CD14-positive monocyte (primary cell): ENCODE results near the gene CNTLN. TPM values are rescaled to one million over a fixed set of nuclear protein-coding genes. Genes with fewer than 3 reads are reported as not detected.
"Not testable (repeated sequence)": the region's sequence is repeated elsewhere in the genome, so short reads cannot be mapped to it uniquely, and the experiment has no call there.

ENCODE experiments used
- DNase-seq, 3 donors: peaks; one replicate each; pipeline ENCODE4 v3.0.0-alpha.2; 2011 to 2022
- H2AFZ ChIP-seq: 2 replicates; pipeline ENCODE4 v1.6.0; 2012; ENCODE audit warnings: mild to moderate bottlenecking, low read depth, low read length, inconsistent platforms; ENCODE audit not compliant: insufficient read depth, poor library complexity, severe bottlenecking
- H3K27ac ChIP-seq, 2 donors: 1 replicate in 1 of 2; 2 replicates in 1 of 2; pipeline ENCODE4 v1.5.1; 2012 to 2013; ENCODE audit warnings: low read length in 2 of 2, control low read depth in 1 of 2, inconsistent platforms in 1 of 2, low read depth in 1 of 2, mild to moderate bottlenecking in 1 of 2
- H3K27me3 ChIP-seq, 2 donors: one replicate each; pipeline versions ENCODE4 v1.6.0 to v1.6.1; 2011 to 2013; ENCODE audit warnings: low read length in 2 of 2; ENCODE audit not compliant: control insufficient read depth in 2 of 2, insufficient read depth in 2 of 2
- H3K36me3 ChIP-seq, 2 donors: replicated peaks in 1 of 2; 1 replicate in 1 of 2; 2 replicates in 1 of 2; pipeline versions ENCODE4 v1.5.1 to v1.6.1; 2012 to 2013; ENCODE audit warnings: low read length in 2 of 2, control low read depth in 1 of 2, inconsistent platforms in 1 of 2, mild to moderate bottlenecking in 1 of 2; ENCODE audit not compliant: insufficient read depth in 2 of 2, control insufficient read depth in 1 of 2
- H3K4me1 ChIP-seq, 2 donors: 1 replicate in 1 of 2; 2 replicates in 1 of 2; pipeline versions ENCODE4 v1.5.1 to v1.6.1; 2012 to 2013; ENCODE audit warnings: low read length in 2 of 2, control low read depth in 1 of 2, inconsistent platforms in 1 of 2, mild to moderate bottlenecking in 1 of 2, moderate library complexity in 1 of 2; ENCODE audit not compliant: insufficient read depth in 2 of 2, control insufficient read depth in 1 of 2
- H3K4me2 ChIP-seq: replicated peaks from 2 replicates; pipeline ENCODE3; 2012; ENCODE audit warnings: low read length, moderate library complexity, mild to moderate bottlenecking; ENCODE audit not compliant: poor library complexity, severe bottlenecking; ENCODE audit errors: extremely low read depth
- H3K4me3 ChIP-seq, 3 experiments: fragments of 200-600 bp in 1 of 3; sonication (generic) in 1 of 3; replicated peaks in 1 of 3; 1 replicate in 2 of 3; 2 replicates in 1 of 3; pipeline ENCODE4 v1.5.1; 2011 to 2013; ENCODE audit warnings: low read length in 3 of 3, mild to moderate bottlenecking in 3 of 3, control low read depth in 2 of 3, low read depth in 2 of 3, inconsistent platforms in 1 of 3, moderate library complexity in 1 of 3
- H3K79me2 ChIP-seq: 2 replicates; pipeline ENCODE4 v1.6.0; 2012; ENCODE audit warnings: mild to moderate bottlenecking, control low read depth, inconsistent platforms, low read length, moderate library complexity; ENCODE audit not compliant: insufficient read depth
- H3K9ac ChIP-seq: 2 replicates; pipeline ENCODE4 v1.6.0; 2017; ENCODE audit warnings: low read length, mild to moderate bottlenecking; ENCODE audit not compliant: insufficient read depth, poor library complexity, severe bottlenecking
- H3K9me3 ChIP-seq, 2 donors: replicated peaks in 1 of 2; 1 replicate in 1 of 2; 2 replicates in 1 of 2; pipeline versions ENCODE4 v1.5.1 to v1.6.1; 2012 to 2013; ENCODE audit warnings: low read length in 2 of 2, control low read depth in 1 of 2; ENCODE audit not compliant: control insufficient read depth in 1 of 2, insufficient read depth in 1 of 2
- H4K20me1 ChIP-seq: 2 replicates; pipeline ENCODE4 v1.6.0; 2012; ENCODE audit warnings: mild to moderate bottlenecking, low read length, control low read depth, moderate library complexity; ENCODE audit not compliant: insufficient read depth
- H3K27ac Mint-ChIP-seq, 7 donors: one replicate each; pipeline ENCODE4 v1.8.0; 2020; ENCODE audit warnings: mild to moderate bottlenecking in 7 of 7, mixed read lengths in 7 of 7, moderate library complexity in 6 of 7, inconsistent platforms in 2 of 7
- H3K27me3 Mint-ChIP-seq, 3 donors: one replicate each; pipeline ENCODE4 v1.8.0; 2021 to 2022; ENCODE audit warnings: low read depth in 3 of 3, mild to moderate bottlenecking in 3 of 3, mixed read lengths in 3 of 3, moderate library complexity in 3 of 3, inconsistent platforms in 1 of 3
- H3K36me3 Mint-ChIP-seq, 2 donors: one replicate each; pipeline ENCODE4 v1.8.0; 2020; ENCODE audit warnings: mixed read lengths in 2 of 2, inconsistent platforms in 1 of 2, mild to moderate bottlenecking in 1 of 2
- H3K4me1 Mint-ChIP-seq: one replicate; pipeline ENCODE4 v1.8.0; 2020; ENCODE audit warnings: mild to moderate bottlenecking, mixed read lengths
- H3K4me3 Mint-ChIP-seq, 2 donors: one replicate each; pipeline ENCODE4 v1.8.0; 2020; ENCODE audit warnings: mild to moderate bottlenecking in 2 of 2, mixed read lengths in 2 of 2, moderate library complexity in 1 of 2
- H3K9me3 Mint-ChIP-seq, 7 donors: one replicate each; pipeline ENCODE4 v1.8.0; 2020 to 2022; ENCODE audit warnings: mixed read lengths in 7 of 7, mild to moderate bottlenecking in 6 of 7, moderate library complexity in 6 of 7, inconsistent platforms in 2 of 7
- CTCF ChIP-seq: fragments of 200-600 bp; IDR thresholded peaks from one replicate; pipeline ENCODE4 v1.8.0; 2022; ENCODE audit warnings: antibody characterized with exemption, mild to moderate bottlenecking
- WGBS: methylation state at CpG from one replicate; pipeline ENCODE4 v1.1.5; 2013; ENCODE audit warnings: missing lambda C conversion rate; ENCODE audit not compliant: insufficient coverage; 5-methylcytosine and 5-hydroxymethylcytosine counted together
- intact Hi-C, 2 donors: fragments of 100-400 bp; cut with micrococcal nuclease; formaldehyde crosslinking; loops; one replicate each; pipeline versions ENCODE4 v1.15.0 to v1.15.1; 2023
- polyA plus RNA-seq, 3 donors: library from polyadenylated mRNA; depleted of rRNA in 1 of 3; unstranded in 2 of 3; stranded (reverse) in 1 of 3; fragments of 300-500 nt in 2 of 3; fragments of >200 nt in 1 of 3; fragmentation: Illumina TruSeq in 2 of 3; gene quantifications; 1 replicate in 2 of 3; 2 replicates in 1 of 3; pipeline ENCODE4 v1.2.3, GENCODE V29; 2012 to 2021

CNTLN gene
- polyA plus RNA-seq, 3 donors = 2.2 to 5.6 (median 4.0) TPM

DNA sequence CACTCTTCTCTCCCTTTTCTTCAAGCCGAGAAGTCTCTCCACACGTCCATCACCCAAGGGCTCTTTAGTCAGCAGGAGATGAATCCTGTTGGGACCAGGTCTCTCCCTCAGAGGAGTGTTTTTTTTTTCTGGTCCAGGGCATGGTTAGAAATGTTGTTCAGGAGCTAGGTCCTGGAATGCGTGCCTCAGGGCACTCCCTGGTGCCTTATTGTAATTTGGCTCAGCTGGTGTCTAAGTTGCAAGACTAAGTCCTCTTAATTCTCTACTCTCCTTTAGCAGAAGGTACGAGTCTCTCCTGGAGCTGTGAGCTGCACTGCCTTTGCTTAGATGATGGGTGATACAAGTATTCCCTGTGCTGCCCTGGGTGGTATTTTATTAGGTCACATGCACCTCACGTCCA is 111.9 kb downstream of the CNTLN start:
- Mint-ChIP-seq H3K4me3 (no peak overlapping the region), H3K27ac (no peak overlapping the region), H3K4me1 (no peaks in the 10 kb centered on the region), H3K9me3 (peaks cover 32 to 51% (median 40%) of the 10 kb centered on the region in 7 donors), H3K27me3 (no peaks in the 10 kb centered on the region), H3K36me3 (peaks cover 55 to 72% of the 10 kb centered on the region in 2 donors)
- H3K36me3 ChIP-seq = peaks cover 0 to 41% of the 10 kb centered on the region in 2 donors
- no peak overlapping the region for H3K4me2 ChIP-seq
- no peak overlapping the region for H2AFZ ChIP-seq
- no peak overlapping the region for H3K4me3 ChIP-seq
- H4K20me1 ChIP-seq = no peaks in the 10 kb centered on the region
- DNase-seq = no peak
- H3K4me1 ChIP-seq = no peaks in the 10 kb centered on the region
- intact Hi-C loops = no loop called here
- no peak for TF ChIP-seq CTCF
- H3K27me3 ChIP-seq = no peaks in the 10 kb centered on the region
- H3K9ac ChIP-seq = no peak overlapping the region
- no peaks in the 10 kb centered on the region for H3K79me2 ChIP-seq
- 100% methylated on average over 1 of the region's 5 CpGs for WGBS
- no peak overlapping the region for H3K27ac ChIP-seq
- H3K9me3 ChIP-seq = peaks cover 15 to 28% of the 10 kb centered on the region in 2 donors

GRCh38 chr9:17251100-17251499 is 116.3 kb downstream of the CNTLN start:
- peaks cover 6% of the 10 kb centered on the region for H3K79me2 ChIP-seq
- no peaks in the 10 kb centered on the region for H3K27me3 ChIP-seq
- H3K4me2 ChIP-seq = no peak overlapping the region
- H3K27ac ChIP-seq = no peak overlapping the region
- intact Hi-C loops = no loop called here
- no peak overlapping the region for H3K4me3 ChIP-seq
- Mint-ChIP-seq H3K27me3 (no peaks in the 10 kb centered on the region), H3K4me1 (no peaks in the 10 kb centered on the region), H3K9me3 (peaks cover 24 to 60% (median 34%) of the 10 kb centered on the region in 7 donors), H3K4me3 (no peak overlapping the region), H3K27ac (peak overlapping the region in 2 of 7 donors; percentile 9 to 41), H3K36me3 (peaks cover 23 to 46% of the 10 kb centered on the region in 2 donors)
- H2AFZ ChIP-seq = no peak overlapping the region
- H3K4me1 ChIP-seq = no peaks in the 10 kb centered on the region
- H4K20me1 ChIP-seq = no peaks in the 10 kb centered on the region
- no peak for DNase-seq
- H3K36me3 ChIP-seq = peaks cover 0 to 29% of the 10 kb centered on the region in 2 donors
- H3K9ac ChIP-seq = no peak overlapping the region
- H3K9me3 ChIP-seq = peaks cover 15 to 46% of the 10 kb centered on the region in 2 donors
- no peak for TF ChIP-seq CTCF

DNA sequence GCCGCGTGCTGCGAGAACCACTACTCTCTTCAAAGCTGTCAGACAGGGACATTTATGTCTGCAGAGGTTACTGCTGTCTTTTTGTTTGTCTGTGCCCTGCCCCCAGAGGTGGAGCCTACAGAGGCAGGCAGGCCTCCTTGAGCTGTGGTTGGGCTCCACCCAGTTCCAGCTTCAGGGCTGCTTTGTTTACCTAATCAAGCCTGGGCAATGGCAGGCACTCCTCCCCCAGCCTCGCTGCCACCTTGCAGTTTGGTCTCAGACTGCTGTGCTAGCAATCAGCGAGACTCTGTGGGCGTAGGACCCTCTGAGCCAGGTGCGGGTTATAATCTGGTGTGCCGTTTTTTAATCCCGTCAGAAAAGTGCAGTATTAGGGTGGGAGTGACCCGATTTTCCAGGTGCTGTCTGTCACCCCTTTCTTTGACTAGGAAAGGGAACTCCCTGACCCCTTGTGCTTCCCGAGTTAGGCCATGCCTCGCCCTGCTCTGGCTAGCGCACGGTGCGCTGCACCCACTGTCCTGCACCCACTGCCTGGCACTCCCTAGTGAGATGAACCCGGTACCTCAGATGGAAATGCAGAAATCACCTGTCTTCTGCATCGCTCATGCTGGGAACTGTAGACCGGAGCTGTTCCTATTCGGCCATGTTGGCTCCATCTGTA is 133.8 kb downstream of the CNTLN start:
- H3K27me3 ChIP-seq, H3K27me3 Mint-ChIP-seq, H3K79me2 ChIP-seq, H3K4me2 ChIP-seq, H2AFZ ChIP-seq, intact Hi-C loops, H3K27ac Mint-ChIP-seq, H3K36me3 ChIP-seq, H4K20me1 ChIP-seq, DNase-seq, H3K4me1 ChIP-seq, H3K4me3 ChIP-seq, H3K9ac ChIP-seq, H3K4me3 Mint-ChIP-seq, H3K4me1 Mint-ChIP-seq, H3K27ac ChIP-seq: not testable (repeated sequence)
- H3K36me3 Mint-ChIP-seq = peaks cover 18 to 23% of the 10 kb centered on the region in 2 donors
- 97% methylated on average over 13 of the region's 19 CpGs for WGBS
- peaks cover 13 to 38% (median 24%) of the 10 kb centered on the region in 7 donors for H3K9me3 Mint-ChIP-seq
- peaks cover 0 to 14% of the 10 kb centered on the region in 2 donors for H3K9me3 ChIP-seq
